DND-41 (cell line): ENCODE data around the gene GPR160.

ENCODE experiments used
- ATAC-seq: fragments of 200-7000 bp; cut with Tn5 transposase; 3 replicates; pipeline ENCODE4 v1.9.1; 2021; ENCODE audit warnings: low read depth; ENCODE audit not compliant: insufficient read depth
- DNase-seq: peaks from one replicate; pipeline ENCODE4 v3.0.0-alpha.2; 2020
- H2AFZ ChIP-seq: 2 replicates; pipeline ENCODE4 v1.6.0; 2012; ENCODE audit warnings: low read depth, low read length
- H3K27ac ChIP-seq: 2 replicates; pipeline ENCODE4 v1.5.1; 2012; ENCODE audit warnings: low read length, inconsistent platforms
- H3K27me3 ChIP-seq: fragments of 200-600 bp; sonication (generic); 2 replicates; pipeline ENCODE4 v1.6.0; 2012; ENCODE audit warnings: low read length, mild to moderate bottlenecking, inconsistent platforms; ENCODE audit not compliant: insufficient read depth, poor library complexity
- H3K36me3 ChIP-seq: 2 replicates; pipeline ENCODE4 v1.5.1; 2012; ENCODE audit warnings: low read length, inconsistent platforms; ENCODE audit not compliant: insufficient read depth
- H3K4me1 ChIP-seq: 2 replicates; pipeline ENCODE4 v1.5.1; 2012; ENCODE audit warnings: mild to moderate bottlenecking, low read length; ENCODE audit not compliant: insufficient read depth
- H3K4me2 ChIP-seq: 2 replicates; pipeline ENCODE4 v1.6.0; 2012; ENCODE audit warnings: mild to moderate bottlenecking, moderate library complexity, low read length, inconsistent platforms; ENCODE audit not compliant: insufficient read depth
- H3K4me3 ChIP-seq, 2 experiments: fragments of 200-600 bp in 1 of 2; shearing (Covaris generic) in 1 of 2; 2 replicates each; pipeline ENCODE4 v1.5.1; 2012 to 2016; ENCODE audit warnings: inconsistent platforms in 2 of 2, low read length in 2 of 2, mild to moderate bottlenecking in 2 of 2, low read depth in 1 of 2, moderate library complexity in 1 of 2
- H3K79me2 ChIP-seq: 2 replicates; pipeline ENCODE4 v1.6.0; 2012; ENCODE audit warnings: low read length, inconsistent platforms; ENCODE audit not compliant: insufficient read depth
- H3K9ac ChIP-seq: 2 replicates; pipeline ENCODE4 v1.6.0; 2012; ENCODE audit warnings: low read depth, mild to moderate bottlenecking, inconsistent platforms, low read length, moderate library complexity
- H3K9me3 ChIP-seq: 2 replicates; pipeline ENCODE4 v1.5.1; 2012; ENCODE audit warnings: low read length, moderate library complexity, mild to moderate bottlenecking, inconsistent platforms; ENCODE audit not compliant: insufficient read depth, severe bottlenecking
- H4K20me1 ChIP-seq: 2 replicates; pipeline ENCODE4 v1.6.0; 2012; ENCODE audit warnings: low read length; ENCODE audit not compliant: insufficient read depth
- EZH2 ChIP-seq: IDR thresholded peaks from 3 replicates; pipeline ENCODE4 v1.6.1; 2012; ENCODE audit warnings: borderline replicate concordance, low read depth, mild to moderate bottlenecking, moderate library complexity, low read length, inconsistent platforms; ENCODE audit not compliant: severe bottlenecking
- TF ChIP-seq, protein P1 (sequence below): IDR thresholded peaks from 2 replicates; pipeline ENCODE4 v1.5.1; 2012; ENCODE audit warnings: borderline replicate concordance, low read length, moderate library complexity, mild to moderate bottlenecking; ENCODE audit not compliant: poor library complexity, severe bottlenecking; ENCODE audit errors: extremely low read depth

GPR160 gene

GRCh38 chr3:170038434-170039110 lies 777 bp downstream of the GPR160 start:
- H3K9ac ChIP-seq: no peak overlapping the region
- no peak overlapping the region for H2AFZ ChIP-seq
- H3K27ac ChIP-seq: no peak overlapping the region
- ATAC-seq (no peak), DNase-seq (no peak)
- no peaks in the 10 kb centered on the region for H4K20me1 ChIP-seq
- no peak overlapping the region for H3K4me3 ChIP-seq
- H3K36me3 ChIP-seq: no peaks in the 10 kb centered on the region
- peaks cover 15% of the 10 kb centered on the region for H3K4me1 ChIP-seq
- no peaks in the 10 kb centered on the region for H3K9me3 ChIP-seq
- H3K27me3 ChIP-seq: no peaks in the 10 kb centered on the region
- TF ChIP-seq, protein P1, sequence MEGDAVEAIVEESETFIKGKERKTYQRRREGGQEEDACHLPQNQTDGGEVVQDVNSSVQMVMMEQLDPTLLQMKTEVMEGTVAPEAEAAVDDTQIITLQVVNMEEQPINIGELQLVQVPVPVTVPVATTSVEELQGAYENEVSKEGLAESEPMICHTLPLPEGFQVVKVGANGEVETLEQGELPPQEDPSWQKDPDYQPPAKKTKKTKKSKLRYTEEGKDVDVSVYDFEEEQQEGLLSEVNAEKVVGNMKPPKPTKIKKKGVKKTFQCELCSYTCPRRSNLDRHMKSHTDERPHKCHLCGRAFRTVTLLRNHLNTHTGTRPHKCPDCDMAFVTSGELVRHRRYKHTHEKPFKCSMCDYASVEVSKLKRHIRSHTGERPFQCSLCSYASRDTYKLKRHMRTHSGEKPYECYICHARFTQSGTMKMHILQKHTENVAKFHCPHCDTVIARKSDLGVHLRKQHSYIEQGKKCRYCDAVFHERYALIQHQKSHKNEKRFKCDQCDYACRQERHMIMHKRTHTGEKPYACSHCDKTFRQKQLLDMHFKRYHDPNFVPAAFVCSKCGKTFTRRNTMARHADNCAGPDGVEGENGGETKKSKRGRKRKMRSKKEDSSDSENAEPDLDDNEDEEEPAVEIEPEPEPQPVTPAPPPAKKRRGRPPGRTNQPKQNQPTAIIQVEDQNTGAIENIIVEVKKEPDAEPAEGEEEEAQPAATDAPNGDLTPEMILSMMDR: no peak
- no peak for TF ChIP-seq EZH2
- no peaks in the 10 kb centered on the region for H3K79me2 ChIP-seq
- no peak overlapping the region for H3K4me2 ChIP-seq

DNA sequence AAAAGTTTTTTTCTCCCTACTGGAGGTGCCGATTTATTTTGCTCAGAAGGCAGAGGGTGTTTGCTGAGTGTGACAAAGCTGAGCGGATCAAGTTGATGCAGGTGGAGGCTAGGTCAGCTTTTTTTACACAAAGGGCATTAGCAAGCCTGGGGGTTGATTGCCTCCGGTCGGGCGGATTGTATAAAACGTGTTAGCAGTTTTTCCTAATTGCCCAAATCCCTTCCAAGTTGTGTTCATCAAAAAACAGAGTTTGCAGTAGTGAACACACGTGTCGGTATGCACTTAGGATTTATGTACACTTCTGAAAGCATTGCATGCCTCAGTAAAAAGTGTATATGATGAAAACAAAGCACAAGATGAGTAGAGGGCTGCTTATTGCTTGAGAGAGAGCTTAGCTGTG lies 2.6 kb downstream of the GPR160 start:
- no peak for DNase-seq
- H3K79me2 ChIP-seq: no peaks in the 10 kb centered on the region
- no peak overlapping the region for H3K4me2 ChIP-seq
- no peak overlapping the region for H3K27ac ChIP-seq
- no peak for TF ChIP-seq EZH2
- TF ChIP-seq, protein P1: no peak
- no peaks in the 10 kb centered on the region for H3K4me1 ChIP-seq
- no peaks in the 10 kb centered on the region for H4K20me1 ChIP-seq
- no peaks in the 10 kb centered on the region for H3K27me3 ChIP-seq
- no peaks in the 10 kb centered on the region for H3K9me3 ChIP-seq
- H3K4me3 ChIP-seq: no peak overlapping the region
- H3K9ac ChIP-seq: no peak overlapping the region
- no peaks in the 10 kb centered on the region for H3K36me3 ChIP-seq
- H2AFZ ChIP-seq: no peak overlapping the region
- ATAC-seq: no peak

DNA sequence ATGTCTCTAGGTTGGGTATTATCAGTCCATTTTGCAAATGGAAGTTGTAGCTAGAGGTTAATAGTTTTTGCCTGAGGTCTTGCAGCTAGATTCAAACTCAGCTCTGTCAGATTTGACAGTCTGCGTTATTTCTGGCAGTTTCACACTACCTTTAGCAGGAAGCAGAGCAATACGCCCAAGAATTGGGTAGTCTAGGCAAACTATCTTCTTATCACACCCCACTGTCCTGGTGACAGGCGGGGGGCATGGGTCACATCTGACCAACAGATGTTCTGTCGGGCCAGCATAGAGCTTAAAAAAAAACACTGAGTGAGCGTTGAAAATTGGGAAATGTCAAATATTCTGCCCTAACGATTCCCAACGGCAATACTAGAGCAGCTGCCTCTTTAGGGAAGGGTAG lies 5.7 kb downstream of the GPR160 start:
- Histone ChIP-seq H3K4me2 (no peak overlapping the region), H3K79me2 (no peaks in the 10 kb centered on the region), H3K9me3 (no peaks in the 10 kb centered on the region), H4K20me1 (no peaks in the 10 kb centered on the region), H3K9ac (no peak overlapping the region), H3K27me3 (no peaks in the 10 kb centered on the region), H3K4me3 (no peak overlapping the region), H3K36me3 (no peaks in the 10 kb centered on the region), H2AFZ (no peak overlapping the region), H3K27ac (no peak overlapping the region), H3K4me1 (no peaks in the 10 kb centered on the region)
- DNase-seq (no peak), ATAC-seq (no peak; the same call in 2 of the 3 replicates)
- TF ChIP-seq, protein P1: no peak
- no peak for TF ChIP-seq EZH2

DNA sequence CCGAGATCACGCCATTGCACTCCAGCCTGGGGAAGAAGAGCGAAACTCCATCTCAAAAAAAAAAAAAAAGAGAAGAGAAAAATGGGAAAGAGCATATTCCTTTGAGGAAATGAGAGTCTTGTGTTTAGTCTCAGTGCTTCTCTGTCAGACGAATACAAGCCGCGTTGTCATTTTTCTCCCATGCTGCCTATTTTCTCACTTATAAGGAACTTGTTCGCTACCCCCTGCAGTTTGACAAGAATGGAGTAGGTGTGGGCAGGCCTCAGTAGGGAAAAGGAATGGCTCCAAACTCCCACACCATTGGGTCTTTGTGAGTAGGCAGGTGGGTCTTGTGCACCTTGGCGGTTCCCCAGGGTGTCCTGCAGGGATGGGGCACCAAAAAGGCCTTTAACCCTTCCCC lies 6.5 kb downstream of the GPR160 start:
- Histone ChIP-seq H3K27ac (no peak overlapping the region), H3K4me2 (no peak overlapping the region), H3K9ac (no peak overlapping the region), H3K4me3 (no peak overlapping the region), H3K36me3 (no peaks in the 10 kb centered on the region), H3K27me3 (no peaks in the 10 kb centered on the region), H4K20me1 (no peaks in the 10 kb centered on the region), H3K79me2 (no peaks in the 10 kb centered on the region), H3K9me3 (no peaks in the 10 kb centered on the region), H2AFZ (peak overlapping the region; percentile 3; the same call in 1 of the 2 replicates), H3K4me1 (no peaks in the 10 kb centered on the region)
- TF ChIP-seq EZH2: no peak
- TF ChIP-seq, protein P1: no peak
- no peak for DNase-seq
- ATAC-seq: no peak
